DOHH2 (cell line): ENCODE results near the gene RAB15.

Experiments
- H3F3A ChIP-seq: fragments of 200-600 bp; sonication (generic), shearing (Covaris generic); 2 replicates; pipeline ENCODE4 v1.6.0; 2016; ENCODE audit warnings: antibody characterized with exemption, mild to moderate bottlenecking; ENCODE audit not compliant: control insufficient read depth, insufficient read depth
- H3K27ac ChIP-seq: fragments of 200-600 bp; sonication (generic); 2 replicates; pipeline ENCODE4 v1.5.1; 2014; ENCODE audit warnings: low read depth, mild to moderate bottlenecking, low read length, moderate library complexity
- H3K27me3 ChIP-seq: fragments of 200-600 bp; sonication (generic); 2 replicates; pipeline ENCODE4 v1.6.1; 2014; ENCODE audit warnings: mild to moderate bottlenecking, low read length, mixed read lengths; ENCODE audit not compliant: control insufficient read depth
- H3K36me3 ChIP-seq: fragments of 200-600 bp; sonication (generic); 2 replicates; pipeline ENCODE4 v1.6.1; 2014; ENCODE audit warnings: mild to moderate bottlenecking, low read length, moderate library complexity, mixed read lengths; ENCODE audit not compliant: control insufficient read depth
- H3K4me1 ChIP-seq: fragments of 200-600 bp; sonication (generic); 2 replicates; pipeline ENCODE4 v1.6.1; 2014; ENCODE audit warnings: mild to moderate bottlenecking, low read length, mixed read lengths; ENCODE audit not compliant: control insufficient read depth
- H3K4me2 ChIP-seq: fragments of 200-600 bp; sonication (generic); 2 replicates; pipeline ENCODE4 v1.6.0; 2014; ENCODE audit warnings: mild to moderate bottlenecking, low read length, moderate library complexity
- H3K4me3 ChIP-seq: fragments of 200-600 bp; sonication (generic); 2 replicates; pipeline ENCODE4 v1.5.1; 2014; ENCODE audit warnings: mild to moderate bottlenecking, low read length, mixed read lengths
- H3K79me2 ChIP-seq: fragments of 200-600 bp; sonication (generic); 2 replicates; pipeline ENCODE4 v1.6.1; 2014; ENCODE audit warnings: mild to moderate bottlenecking, low read length, mixed read lengths; ENCODE audit not compliant: control insufficient read depth
- H3K9me2 ChIP-seq: fragments of 200-600 bp; sonication (generic); replicated peaks from 2 replicates; pipeline ENCODE4 v1.6.1; 2014; ENCODE audit warnings: mild to moderate bottlenecking, low read length, mixed read lengths; ENCODE audit not compliant: control insufficient read depth
- H3K9me3 ChIP-seq: fragments of 200-600 bp; sonication (generic); 2 replicates; pipeline ENCODE4 v1.6.1; 2014; ENCODE audit warnings: antibody characterized with exemption, low read length, mixed read lengths; ENCODE audit not compliant: control insufficient read depth, insufficient read depth
- H4K20me1 ChIP-seq: fragments of 200-600 bp; sonication (generic); 2 replicates; pipeline ENCODE4 v1.6.0; 2014; ENCODE audit warnings: low read depth, mild to moderate bottlenecking, antibody characterized with exemption, low read length, moderate library complexity; ENCODE audit not compliant: control insufficient read depth, insufficient read depth
- EZH2phosphoT487 ChIP-seq: fragments of 200-600 bp; sonication (generic); IDR thresholded peaks from 2 replicates; pipeline ENCODE4 v1.6.1; 2017; ENCODE audit warnings: borderline replicate concordance, mild to moderate bottlenecking, antibody characterized with exemption, low read length, moderate library complexity, mixed read lengths
- TF ChIP-seq, protein P1 (sequence below): fragments of 200-600 bp; sonication (generic); IDR thresholded peaks from one replicate; pipeline ENCODE4 v1.5.1; 2014; ENCODE audit warnings: antibody characterized with exemption, mild to moderate bottlenecking, low read depth, low read length; ENCODE audit not compliant: poor library complexity, severe bottlenecking

RAB15 gene

GRCh38 chr14:64935508-64935907, 36.6 kb downstream of the RAB15 start:
- no peak for TF ChIP-seq EZH2phosphoT487
- TF ChIP-seq, protein P1, sequence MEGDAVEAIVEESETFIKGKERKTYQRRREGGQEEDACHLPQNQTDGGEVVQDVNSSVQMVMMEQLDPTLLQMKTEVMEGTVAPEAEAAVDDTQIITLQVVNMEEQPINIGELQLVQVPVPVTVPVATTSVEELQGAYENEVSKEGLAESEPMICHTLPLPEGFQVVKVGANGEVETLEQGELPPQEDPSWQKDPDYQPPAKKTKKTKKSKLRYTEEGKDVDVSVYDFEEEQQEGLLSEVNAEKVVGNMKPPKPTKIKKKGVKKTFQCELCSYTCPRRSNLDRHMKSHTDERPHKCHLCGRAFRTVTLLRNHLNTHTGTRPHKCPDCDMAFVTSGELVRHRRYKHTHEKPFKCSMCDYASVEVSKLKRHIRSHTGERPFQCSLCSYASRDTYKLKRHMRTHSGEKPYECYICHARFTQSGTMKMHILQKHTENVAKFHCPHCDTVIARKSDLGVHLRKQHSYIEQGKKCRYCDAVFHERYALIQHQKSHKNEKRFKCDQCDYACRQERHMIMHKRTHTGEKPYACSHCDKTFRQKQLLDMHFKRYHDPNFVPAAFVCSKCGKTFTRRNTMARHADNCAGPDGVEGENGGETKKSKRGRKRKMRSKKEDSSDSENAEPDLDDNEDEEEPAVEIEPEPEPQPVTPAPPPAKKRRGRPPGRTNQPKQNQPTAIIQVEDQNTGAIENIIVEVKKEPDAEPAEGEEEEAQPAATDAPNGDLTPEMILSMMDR, result no peak
- no peaks in the 10 kb centered on the region for H3K9me3 ChIP-seq
- no peaks in the 10 kb centered on the region for H4K20me1 ChIP-seq
- no peak overlapping the region for H3K4me2 ChIP-seq
- no peak overlapping the region for H3K4me3 ChIP-seq
- H3K79me2 ChIP-seq, result no peaks in the 10 kb centered on the region
- H3F3A ChIP-seq, result no peaks in the 10 kb centered on the region
- no peaks in the 10 kb centered on the region for H3K9me2 ChIP-seq
- H3K27ac ChIP-seq, result no peak overlapping the region
- no peaks in the 10 kb centered on the region for H3K27me3 ChIP-seq
- no peaks in the 10 kb centered on the region for H3K4me1 ChIP-seq
- peaks cover 55% of the 10 kb centered on the region for H3K36me3 ChIP-seq

DNA sequence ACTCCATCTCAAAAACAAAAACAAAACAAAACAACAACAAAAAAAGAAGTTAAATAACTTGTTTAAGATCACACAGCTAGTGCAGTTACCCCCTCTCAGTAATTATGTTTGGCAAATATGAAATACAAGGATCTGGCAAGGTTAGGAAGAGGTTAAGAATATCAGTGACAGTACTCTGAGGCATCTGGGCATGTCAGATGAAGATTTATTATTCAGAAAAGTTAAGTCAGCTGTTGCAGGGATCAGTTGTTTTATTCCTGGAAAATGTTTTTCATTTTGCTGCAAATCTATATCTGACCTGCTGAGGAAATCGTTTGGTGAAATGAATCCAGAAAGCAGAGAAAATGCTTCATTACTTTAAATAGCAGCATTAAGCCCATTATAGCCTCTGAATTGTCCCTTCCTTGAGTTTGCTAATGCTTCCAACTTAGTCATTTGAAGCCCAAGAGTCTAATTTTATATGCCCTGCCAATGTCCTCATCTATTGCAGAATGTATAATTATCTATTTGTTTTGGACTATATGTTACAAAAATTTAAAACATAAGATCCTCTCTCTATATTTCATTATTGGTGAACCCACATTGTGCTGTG, 37.7 kb downstream of the RAB15 start:
- no peak overlapping the region for H3K4me3 ChIP-seq
- no peaks in the 10 kb centered on the region for H3F3A ChIP-seq
- no peaks in the 10 kb centered on the region for H3K4me1 ChIP-seq
- H3K4me2 ChIP-seq, result no peak overlapping the region
- no peaks in the 10 kb centered on the region for H4K20me1 ChIP-seq
- no peaks in the 10 kb centered on the region for H3K27me3 ChIP-seq
- H3K27ac ChIP-seq, result no peak overlapping the region
- TF ChIP-seq, protein P1, result no peak
- TF ChIP-seq EZH2phosphoT487, result no peak
- peaks cover 1% of the 10 kb centered on the region; the same call in 1 of the 2 replicates for H3K79me2 ChIP-seq
- no peaks in the 10 kb centered on the region for H3K9me3 ChIP-seq
- H3K9me2 ChIP-seq, result no peaks in the 10 kb centered on the region
- H3K36me3 ChIP-seq, result peaks cover 65% of the 10 kb centered on the region

DNA sequence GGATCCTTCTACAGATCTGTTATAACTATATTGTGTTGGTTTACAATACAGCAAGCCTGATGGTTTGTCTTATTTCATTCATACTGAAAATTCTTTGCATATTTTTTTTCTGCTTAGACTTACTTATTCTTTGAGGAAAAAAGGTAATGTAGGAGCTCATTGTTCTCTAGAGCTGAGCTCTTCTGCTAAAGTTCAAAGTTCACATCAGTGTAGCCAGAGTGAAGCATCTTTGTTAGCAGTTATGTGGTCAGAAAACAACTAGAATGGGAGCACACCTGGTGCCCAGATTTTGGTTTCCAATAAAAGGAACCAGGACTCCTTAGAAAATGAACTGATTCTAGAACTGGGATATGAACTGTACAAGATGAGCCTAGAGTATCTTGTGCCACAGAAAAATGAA, 39.9 kb downstream of the RAB15 start:
- no peaks in the 10 kb centered on the region for H4K20me1 ChIP-seq
- no peaks in the 10 kb centered on the region for H3F3A ChIP-seq
- peaks cover 14% of the 10 kb centered on the region for H3K4me1 ChIP-seq
- no peaks in the 10 kb centered on the region for H3K9me2 ChIP-seq
- no peak overlapping the region for H3K4me3 ChIP-seq
- TF ChIP-seq, protein P1, result no peak
- no peak for TF ChIP-seq EZH2phosphoT487
- no peak overlapping the region for H3K27ac ChIP-seq
- no peaks in the 10 kb centered on the region for H3K27me3 ChIP-seq
- peaks cover 78% of the 10 kb centered on the region for H3K36me3 ChIP-seq
- no peaks in the 10 kb centered on the region for H3K9me3 ChIP-seq
- peaks cover 9% of the 10 kb centered on the region; the same call in 1 of the 2 replicates for H3K79me2 ChIP-seq
- no peak overlapping the region for H3K4me2 ChIP-seq
